Cardiac fibroblast (primary cell): Measurements from ENCODE around the gene PRPF19.

Experiments
- DNase-seq, 2 donors: peaks; one replicate each; pipeline versions ENCODE4 v3.0.0 to v3.0.0-alpha.2; 2010; ENCODE audit warnings: low read depth in 2 of 2
- H3K4me3 ChIP-seq, 2 donors: replicated peaks in 1 of 2; 1 replicate in 1 of 2; 2 replicates in 1 of 2; pipeline ENCODE4 v1.5.1; 2011; ENCODE audit warnings: low read depth in 2 of 2, low read length in 2 of 2, mild to moderate bottlenecking in 2 of 2, moderate library complexity in 1 of 2
- CTCF ChIP-seq: IDR thresholded peaks from one replicate; pipeline ENCODE4 v1.5.1; 2011; ENCODE audit warnings: low read depth, mild to moderate bottlenecking, low read length, inconsistent platforms

PRPF19 gene

GRCh38 chr11:60872124-60872960, 34.0 kb downstream of the PRPF19 start:
- DNase-seq, result peak; percentile 89 to 93
- TF ChIP-seq CTCF, result no peak
- no peak overlapping the region for H3K4me3 ChIP-seq

- no peak overlapping the region for H3K4me3 ChIP-seq
- TF ChIP-seq CTCF, result peak; percentile 49
- peak; percentile 64 to 71 for DNase-seq
These were observed 34.9 kb downstream of the PRPF19 start for GRCh38 chr11:60871378-60872061.

GRCh38 chr11:60870733-60871377, 35.5 kb downstream of the PRPF19 start:
- DNase-seq, result no peak
- TF ChIP-seq CTCF, result no peak
- H3K4me3 ChIP-seq, result no peak overlapping the region

GRCh38 chr11:60870276-60870675, 36.1 kb downstream of the PRPF19 start:
- DNase-seq, result no peak
- H3K4me3 ChIP-seq, result no peak overlapping the region
- TF ChIP-seq CTCF, result no peak

GRCh38 chr11:60869451-60869825, 36.9 kb downstream of the PRPF19 start:
- TF ChIP-seq CTCF, result no peak
- no peak overlapping the region for H3K4me3 ChIP-seq
- DNase-seq, result no peak

- no peak for TF ChIP-seq CTCF
- no peak for DNase-seq
- H3K4me3 ChIP-seq, result no peak overlapping the region
These were observed 37.5 kb downstream of the PRPF19 start for GRCh38 chr11:60868682-60869450.
